Measurements from ENCODE around the gene NPAS1.
A peak's percentile ranks its signal among the peaks of the same experiment; 100 is the strongest.

Gene NPAS1

DNA sequence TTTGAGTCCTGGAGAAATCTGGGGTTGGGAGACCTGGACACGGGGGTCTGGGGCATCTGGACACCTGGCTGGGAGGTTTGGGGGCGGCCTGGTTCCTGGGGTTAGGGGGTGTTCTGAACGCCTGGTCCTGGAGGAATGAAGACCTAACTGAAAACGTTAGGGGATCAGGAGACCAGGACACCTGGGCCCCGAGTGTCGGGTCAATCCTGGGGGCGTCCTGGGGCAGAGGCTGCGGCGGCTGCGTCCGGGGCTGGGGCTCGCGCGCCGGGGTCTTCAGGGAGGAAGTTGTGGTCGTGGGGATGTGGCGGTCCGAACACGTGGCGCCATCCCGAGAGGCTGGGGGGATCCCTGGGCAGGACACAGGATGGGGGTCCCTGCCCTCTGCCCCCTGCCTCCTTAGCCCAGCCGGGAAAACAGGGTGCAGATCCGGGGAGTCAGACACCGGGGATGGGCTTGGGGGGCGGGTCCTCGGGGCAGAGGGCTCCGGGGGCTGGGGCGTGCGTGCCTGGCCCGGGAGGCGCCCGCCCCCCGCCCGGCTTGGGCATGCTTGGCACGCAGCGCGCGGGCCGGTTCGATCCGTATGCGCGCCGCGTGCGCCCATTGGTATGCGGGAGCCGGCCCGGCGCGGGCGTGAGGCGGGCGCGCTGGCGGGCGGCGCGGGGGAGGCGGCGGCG, 632 bp downstream of the NPAS1 start:
- no peak for DNase-seq (ENCODE audit: low spot score)

DNA sequence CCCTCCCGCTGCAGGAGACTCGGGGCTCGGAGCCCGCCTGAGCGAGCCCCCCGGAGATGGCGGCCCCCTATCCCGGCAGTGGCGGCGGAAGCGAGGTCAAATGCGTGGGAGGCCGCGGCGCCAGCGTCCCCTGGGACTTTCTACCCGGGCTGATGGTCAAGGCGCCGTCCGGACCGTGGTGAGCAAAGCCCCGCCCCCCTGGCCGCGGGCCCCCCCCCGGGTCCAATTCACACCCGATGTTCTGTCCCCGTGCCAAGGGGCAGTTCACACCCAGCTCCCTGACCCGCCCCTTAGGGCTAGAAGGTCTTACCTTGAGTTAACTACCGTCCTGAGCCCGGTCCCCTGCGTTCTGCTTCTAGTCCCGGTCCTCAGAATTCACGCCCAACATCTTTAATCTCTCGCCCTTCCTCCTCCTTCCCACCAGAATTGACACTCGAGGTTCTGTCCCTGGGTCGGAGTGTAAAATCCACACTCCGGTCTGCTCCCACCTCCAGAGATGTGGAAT, 1.4 kb downstream of the NPAS1 start:
- no peak for DNase-seq (ENCODE audit: low spot score)

DNA sequence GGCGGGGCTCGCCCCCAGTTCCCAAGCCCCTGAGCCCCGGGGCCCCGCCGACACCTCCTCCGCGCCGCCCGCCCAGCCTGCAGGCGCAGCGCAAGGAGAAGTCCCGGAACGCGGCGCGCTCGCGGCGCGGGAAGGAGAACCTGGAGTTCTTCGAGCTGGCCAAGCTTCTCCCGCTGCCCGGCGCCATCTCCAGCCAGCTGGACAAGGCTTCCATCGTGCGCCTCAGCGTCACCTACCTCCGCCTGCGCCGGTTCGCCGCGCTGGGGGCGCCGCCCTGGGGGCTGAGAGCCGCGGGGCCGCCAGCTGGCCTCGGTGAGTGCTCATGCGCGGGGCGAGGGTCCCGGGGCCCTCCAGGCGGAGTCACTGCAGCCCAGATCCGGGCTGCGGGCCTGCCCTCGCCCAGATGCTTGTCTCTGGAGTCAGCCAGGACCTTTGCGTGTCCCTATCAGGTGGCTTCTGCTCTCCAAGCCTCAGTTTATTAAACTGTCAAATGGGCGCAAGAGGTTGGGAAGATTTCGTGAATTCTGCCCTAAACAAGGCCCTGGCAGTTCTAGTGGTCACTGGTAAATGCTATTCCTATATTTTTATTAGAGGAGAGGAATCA, 2.0 kb downstream of the NPAS1 start:
- no peak for DNase-seq (ENCODE audit: low spot score)

DNA sequence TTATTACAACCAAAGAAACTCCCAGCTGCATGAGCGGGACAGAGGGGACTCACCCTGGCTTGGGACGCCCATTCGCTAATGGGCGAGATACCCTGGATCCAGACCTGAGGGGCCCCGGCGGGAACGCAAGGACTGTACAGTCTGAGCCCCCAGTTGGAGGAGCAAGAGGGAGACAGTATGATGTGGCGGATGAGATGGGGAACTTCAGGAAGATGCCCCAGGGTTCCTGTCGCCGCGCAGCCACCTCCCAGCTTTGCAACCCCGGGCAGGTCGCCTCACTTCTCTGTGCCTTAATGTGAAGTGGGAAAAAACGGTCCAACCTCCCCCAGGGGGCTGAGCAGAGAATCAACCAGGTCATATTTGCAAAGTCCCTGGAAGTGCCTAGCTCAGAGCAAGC, 2.5 kb downstream of the NPAS1 start:
- DNase-seq (ENCODE audit: low spot score) = no peak

DNA sequence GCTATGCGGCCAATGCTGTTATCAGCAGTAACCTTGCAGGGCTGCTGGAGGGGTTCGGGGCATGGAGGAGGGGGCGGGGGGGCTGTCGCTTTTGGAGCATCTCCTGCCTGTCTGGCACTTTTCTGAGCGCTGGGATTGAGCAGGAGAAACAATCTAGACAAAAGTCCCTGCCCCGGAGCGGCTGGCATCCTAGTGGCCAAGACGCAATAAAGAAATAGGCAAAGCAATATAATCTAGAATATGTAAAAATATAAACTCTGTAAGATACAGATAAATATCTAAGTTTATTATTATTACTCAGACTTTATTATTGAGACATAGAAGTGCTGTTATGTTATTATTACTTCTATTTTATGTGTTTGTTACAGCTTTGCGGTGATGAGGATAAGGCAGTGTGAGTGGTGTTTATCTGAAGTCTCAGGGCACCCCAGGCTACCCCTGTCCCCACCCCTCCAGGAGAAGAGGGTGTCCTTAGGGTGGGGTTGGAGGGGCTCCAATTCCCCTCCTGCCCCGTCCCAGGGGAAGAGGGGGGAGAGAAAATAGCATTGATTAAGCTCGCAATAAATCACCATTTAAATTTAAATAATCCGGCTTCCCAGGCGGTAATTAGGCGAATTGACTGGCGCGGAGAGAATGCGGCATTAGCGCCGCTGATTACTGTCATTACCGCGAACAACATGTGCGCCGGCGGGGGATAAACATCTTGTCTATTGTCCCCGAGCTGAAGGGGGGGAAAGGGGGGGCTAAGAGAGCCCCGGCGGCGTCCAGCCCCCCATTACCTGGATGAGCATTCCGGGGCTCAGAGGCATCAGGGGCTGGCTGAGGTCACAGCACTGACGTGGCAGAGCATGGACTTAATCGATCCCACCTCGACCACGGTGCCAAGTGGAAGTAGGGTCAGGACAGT, 3.2 kb downstream of the NPAS1 start:
- no peak for DNase-seq (ENCODE audit: low spot score)

DNA sequence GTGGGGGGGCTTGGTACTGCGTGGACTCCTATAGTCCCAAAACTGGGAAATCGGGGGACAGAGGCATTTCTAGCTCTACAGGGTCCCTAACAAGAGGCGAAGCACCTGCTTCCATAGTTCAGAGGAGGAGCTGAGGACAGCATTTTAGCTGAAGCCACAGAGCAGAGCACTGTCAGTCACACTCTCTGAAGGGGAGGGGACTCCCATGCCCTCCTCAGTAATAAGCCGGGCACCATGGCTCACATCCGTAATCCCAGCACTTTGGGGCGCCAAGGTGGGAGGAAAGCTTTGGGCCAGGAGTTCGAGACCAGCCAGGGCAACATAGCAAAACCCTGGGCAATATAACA, 3.8 kb downstream of the NPAS1 start:
- DNase-seq (ENCODE audit: low spot score) = no peak

DNA sequence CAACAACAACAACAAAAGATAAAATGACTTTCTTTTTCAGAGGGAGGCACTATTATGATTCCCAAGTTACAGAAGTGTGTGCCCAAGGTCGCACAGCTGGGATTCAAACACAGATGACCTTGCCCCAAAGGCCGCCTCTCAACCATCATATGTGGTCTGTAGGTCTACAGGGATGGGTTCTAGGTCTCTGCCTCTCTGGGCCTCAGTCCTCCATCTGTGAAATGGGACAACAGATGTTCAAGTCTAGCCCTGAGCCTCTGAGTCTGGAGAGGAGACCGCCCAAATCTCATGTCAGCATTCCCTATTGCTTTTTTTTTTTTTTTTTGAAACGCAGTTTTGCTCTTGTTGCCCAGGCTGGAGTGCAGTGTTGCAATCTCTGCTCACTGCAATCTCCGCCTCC, 4.9 kb downstream of the NPAS1 start:
- no peak for DNase-seq (ENCODE audit: low spot score)

DNA sequence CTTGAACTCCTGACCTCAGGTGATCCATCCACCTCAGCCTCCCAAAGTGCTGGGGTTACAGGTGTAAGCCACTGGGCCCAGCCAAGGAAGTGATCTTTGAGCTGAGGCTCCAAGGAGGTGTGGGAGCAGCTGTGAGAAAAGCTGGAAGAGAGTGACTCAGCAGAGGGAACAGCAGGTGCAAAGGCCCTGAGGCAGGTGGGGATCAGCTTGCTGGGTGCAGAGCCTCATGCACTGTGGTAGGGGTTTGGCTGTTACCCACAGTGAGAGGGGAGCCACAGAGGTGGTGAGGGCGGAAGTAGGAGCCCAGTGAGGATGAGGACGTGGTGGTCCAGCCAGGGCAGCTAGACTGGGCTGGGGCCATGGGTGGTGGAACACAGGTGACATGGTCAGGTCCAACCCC, 6.5 kb downstream of the NPAS1 start:
- DNase-seq (ENCODE audit: low spot score) = no peak

DNA sequence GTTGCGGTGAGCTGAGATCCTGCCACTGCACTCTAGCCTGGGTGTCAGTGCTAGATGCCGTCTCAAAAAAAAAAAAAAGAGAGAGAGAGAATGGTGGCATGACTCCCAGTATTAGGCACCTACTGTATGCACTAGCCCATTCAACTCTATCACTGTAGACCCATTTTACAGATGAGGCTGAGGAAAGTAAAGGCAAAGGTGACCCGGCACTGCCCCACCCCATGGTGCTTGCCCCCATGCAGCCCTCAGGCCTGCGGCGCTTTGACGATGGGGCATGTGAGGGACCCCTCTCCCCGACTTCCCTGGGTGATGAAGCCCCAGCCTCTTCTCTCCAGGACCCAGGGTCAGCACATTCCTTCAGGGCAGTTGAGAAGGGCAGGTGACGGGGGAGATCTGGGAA, 7.3 kb downstream of the NPAS1 start:
- no peak for DNase-seq (ENCODE audit: low spot score)

DNA sequence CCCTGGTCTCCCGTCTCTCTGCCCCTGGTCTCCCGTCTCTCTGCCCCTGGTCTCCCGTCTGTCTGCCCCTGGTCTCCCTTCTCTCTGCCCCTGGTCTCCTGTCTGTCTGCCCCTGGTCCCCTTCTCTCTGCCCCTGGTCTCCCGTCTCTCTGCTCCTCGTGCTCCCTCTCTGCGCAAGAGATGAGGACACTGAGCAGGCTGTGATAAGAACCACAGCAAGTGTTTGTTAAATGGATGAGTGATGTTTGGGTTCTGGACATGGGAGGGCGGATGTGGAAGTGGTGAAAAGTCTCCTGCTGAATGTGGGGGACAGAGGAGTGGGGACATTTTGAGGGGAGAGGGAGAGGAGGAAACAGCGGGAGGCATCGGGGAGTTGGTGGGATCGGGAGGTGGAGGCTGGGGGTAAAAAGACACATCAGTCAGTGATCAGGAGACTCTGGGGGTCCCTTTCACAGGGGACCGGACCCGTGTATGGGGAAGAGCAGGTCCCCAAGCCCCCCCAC, 8.0 kb downstream of the NPAS1 start:
- DNase-seq (ENCODE audit: low spot score) = no peak

DNA sequence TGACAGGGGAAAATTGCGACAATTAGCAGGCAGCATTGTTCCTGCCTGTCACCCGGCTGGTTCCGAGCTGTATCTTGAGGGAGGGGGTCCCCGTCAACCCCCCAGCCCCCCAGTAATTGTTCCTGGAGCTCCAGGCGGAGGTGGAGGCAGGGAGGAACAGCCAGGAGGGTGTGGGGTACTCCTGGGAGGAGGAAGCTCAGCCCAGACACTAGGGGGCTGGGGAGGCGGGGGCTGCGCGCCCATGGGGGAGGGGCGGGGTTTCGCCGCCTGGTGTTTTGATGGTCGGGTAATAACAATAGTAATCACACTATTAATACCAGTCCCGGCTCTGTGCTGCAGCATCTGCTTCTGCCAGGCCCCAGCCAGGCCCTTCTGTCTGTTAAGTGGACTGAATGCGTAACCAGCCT, 8.6 kb downstream of the NPAS1 start:
- DNase-seq (ENCODE audit: low spot score) = no peak

DNA sequence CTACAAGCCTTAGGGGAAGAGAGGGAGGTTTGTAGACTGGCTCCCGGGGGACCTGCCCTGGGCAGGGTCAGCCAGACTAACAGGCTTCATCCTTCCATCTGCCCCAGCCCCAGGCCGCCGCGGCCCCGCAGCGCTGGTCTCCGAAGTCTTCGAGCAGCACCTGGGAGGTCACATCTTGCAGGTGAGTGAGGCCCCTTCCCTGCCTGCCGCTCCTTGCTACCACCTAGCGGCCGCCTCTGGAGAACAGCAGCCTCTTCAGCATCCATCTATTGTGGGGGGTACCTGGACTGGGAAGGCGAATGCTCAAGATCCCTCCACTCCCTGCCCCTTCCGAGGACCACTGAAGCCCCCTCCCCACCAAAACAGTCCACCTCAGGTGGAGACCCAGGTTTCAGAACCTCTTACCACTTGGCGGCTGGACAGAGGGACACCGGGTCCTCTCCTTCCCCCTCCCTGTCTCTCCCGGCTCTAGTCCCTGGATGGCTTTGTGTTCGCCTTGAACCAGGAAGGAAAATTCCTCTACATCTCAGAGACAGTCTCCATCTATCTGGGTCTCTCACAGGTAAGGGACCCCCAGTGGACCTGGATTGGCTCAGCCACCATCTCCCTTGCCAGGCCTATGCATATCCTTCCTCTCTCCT, 12.7 kb downstream of the NPAS1 start:
- no peak for DNase-seq (ENCODE audit: low spot score)

DNA sequence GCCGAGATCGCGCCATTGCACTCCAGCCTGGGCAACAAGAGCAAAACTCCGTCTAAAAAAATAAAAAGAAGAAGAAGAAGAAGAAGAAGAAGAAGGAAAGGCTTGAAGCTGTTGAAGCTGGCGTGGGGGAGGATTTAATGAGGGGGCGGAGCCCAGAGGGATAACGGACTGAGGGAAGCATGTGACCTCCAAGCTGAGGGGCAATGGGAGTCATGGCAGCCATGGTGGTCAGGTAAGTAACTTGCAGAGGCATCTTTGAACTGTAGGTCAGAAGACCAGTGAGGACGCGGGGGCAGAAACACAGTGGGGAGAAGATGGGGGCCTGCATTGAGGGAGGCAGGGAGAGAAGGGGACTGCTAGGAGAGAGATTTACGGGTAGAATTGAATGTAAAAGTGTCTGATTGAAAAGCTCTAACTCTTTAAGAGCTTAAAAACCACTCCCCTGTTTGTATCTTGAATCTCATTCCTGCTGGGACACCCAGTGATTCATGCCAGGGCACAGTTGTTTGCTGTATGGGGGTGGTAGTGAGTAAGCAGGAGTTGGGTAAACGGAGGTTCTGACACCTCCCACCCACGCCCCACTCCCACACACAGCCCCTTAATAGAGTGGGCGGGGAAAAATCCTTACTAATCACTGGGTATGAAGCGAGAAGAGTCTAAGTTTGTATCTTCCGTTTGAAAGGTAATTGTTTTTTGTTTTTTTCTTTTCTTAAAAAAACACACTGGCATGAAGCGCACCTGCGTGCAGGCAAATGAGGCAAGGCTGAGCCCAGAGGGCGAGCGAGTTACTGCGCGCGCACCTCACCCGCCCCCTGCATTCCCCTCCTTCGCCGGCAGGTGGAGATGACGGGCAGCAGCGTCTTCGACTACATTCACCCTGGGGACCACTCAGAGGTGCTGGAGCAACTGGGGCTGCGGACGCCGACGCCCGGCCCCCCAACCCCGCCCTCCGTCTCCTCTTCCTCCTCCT, 15.8 kb downstream of the NPAS1 start:
- DNase-seq (ENCODE audit: low spot score) = peak; percentile 81

DNA sequence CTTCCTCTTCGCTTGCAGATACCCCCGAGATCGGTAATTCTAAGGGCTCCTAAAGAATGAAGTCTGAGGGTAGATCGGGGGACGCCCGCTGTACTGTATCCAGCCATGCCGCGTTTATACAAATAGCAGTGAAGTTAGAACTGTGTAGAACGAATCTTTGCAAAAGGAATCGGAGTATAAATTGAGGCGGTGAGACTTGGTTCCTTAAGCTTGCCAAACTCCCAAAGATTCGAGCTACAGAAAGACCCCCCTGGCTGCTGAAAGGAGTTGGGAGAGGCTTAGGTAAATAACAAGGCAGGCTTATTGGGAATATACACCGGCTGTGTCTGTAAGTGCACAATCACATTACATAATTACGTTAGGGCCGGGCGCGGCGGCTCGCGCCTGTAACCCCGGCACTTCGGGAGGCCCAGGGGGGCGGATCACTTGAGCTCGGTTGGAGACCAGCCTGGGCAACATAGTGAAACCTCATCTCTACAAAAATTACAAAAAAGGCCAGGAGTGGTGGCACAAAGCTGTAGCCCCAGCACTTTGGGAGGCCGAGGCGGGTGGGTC, 16.5 kb downstream of the NPAS1 start:
- DNase-seq (ENCODE audit: low spot score) = no peak

DNA sequence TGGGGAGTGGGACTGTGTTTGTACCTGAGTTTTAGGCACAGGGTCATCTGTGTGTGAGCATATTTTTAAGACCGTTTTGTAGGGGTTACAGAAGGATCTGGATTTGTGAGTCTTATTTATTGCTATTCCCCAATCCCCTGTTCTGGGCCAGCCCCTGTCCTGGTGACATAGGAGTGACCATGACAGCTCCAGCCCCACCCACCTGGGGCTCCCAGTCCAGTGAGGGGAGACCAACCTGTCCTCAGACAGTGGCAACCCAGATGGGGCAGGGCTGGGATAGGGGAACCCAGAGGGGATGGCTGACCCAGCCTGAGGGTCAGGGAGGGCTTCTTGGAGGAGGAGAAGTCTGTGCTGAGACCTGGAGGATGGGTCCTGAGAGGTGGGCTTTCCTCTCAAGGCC, 18.1 kb downstream of the NPAS1 start:
- DNase-seq (ENCODE audit: low spot score) = no peak

DNA sequence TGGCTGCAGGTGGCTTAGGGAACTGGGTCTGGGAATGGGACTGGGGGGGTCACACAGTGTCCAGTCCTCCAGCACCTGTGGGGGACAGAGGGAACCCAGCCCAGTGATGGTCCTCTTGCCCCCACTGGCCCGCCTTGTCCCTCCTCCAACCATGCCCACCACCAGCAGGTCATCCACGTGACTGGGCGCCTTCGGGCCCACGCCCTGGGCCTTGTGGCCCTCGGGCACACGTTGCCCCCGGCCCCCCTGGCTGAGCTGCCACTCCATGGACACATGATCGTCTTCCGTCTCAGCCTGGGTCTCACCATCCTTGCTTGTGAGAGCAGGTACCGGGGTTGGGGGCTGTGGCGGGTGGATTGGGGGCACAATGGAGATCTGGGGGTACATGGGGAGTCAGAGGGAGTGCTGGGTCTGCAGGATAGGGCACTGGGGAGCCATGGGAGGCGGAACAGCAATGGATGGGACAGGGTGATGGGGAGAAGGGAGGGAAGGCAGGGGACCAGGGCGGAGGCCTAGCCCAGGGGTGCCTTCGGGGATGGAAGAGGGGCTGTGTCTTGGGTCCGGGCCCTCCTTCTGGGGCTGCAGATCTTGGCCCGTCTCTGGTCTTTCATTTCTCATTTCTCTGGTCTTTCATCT, 19.7 kb downstream of the NPAS1 start:
- no peak for DNase-seq (ENCODE audit: low spot score)

DNA sequence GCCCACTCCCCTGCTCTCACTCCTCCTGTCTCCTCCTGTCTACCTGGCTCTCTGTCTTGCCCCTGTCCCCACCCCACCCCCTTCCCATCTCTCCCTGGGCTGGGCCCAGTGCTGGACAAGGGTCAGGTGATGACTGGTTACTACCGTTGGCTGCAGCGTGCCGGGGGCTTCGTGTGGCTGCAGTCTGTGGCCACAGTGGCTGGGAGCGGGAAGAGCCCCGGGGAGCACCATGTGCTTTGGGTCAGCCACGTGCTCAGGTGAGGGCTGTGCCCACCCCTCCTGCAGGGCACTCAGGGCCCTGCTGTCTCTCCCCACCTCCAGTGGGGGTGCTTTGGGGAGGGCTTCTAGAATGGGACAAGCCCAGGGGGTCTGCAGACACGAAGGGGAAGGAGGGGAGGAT, 21.2 kb downstream of the NPAS1 start:
- no peak for DNase-seq (ENCODE audit: low spot score)

DNA sequence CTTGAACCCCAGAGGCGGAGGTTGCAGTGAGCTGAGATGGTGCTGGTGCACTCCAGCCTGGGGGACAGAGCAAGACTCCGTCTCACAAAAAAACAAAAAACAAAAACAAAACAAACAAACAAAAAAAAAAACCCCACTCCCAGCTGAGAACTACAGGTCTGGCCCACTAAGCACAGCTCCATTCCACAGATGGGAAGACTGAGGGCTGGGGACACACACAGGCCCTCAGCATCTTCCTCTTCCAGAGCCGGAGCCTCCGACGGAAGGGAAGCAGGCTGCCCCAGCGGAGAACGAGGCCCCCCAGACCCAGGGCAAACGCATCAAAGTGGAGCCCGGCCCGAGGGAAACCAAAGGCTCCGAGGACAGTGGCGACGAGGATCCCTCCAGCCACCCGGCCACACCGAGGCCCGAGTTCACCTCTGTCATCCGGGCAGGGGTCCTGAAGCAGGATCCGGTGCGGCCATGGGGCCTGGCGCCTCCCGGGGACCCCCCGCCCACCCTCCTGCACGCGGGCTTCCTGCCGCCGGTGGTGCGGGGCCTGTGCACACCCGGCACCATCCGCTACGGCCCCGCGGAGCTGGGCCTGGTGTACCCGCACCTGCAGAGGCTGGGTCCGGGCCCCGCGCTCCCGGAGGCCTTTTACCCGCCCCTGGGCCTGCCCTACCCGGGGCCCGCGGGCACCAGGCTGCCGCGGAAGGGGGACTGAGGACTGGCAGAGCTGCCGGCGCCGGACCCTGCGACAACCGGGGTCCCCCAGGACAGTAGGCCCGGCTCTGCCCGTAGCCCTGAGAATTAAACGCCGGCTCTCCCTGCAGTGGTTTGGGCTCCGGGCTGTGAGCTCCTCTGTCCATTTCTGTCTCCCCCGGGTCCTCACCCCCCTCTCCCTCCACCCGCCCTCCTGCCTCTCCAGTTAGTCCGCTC, 25.6 kb downstream of the NPAS1 start:
- no peak for DNase-seq (ENCODE audit: low spot score)

DNA sequence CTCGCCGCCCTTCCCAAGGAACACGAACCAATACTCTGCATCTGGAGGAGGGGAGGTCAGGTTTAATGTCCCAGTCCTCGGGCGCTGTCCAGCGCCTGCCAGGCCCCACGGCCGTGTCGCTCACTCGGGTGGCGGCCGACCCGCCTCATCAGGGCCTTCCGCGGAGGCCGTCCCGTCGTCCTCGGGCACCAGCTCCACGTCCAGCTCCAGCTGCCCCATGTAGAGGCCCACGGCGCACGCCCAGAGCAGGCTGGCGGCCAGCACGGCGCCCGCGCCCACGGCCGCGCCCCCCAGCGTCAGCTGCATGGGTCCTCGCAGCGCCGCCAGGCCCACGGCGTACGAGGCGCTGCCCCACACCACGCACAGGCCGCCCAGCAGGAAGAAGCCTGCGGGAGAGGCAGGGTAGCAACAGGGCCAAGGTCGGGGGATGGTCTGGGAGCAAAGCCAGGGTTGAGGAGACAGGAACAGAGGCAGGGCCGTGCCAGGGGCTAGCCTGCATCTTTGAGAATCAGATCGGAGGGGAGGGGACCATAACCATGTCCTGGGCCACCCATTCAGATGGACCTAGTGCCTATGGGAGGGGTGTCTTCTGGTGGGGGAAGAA, 26.3 kb downstream of the NPAS1 start:
- DNase-seq (ENCODE audit: low spot score) = no peak
